K562 (cell line): Measurements from ENCODE around the gene SPOUT1. TPM values are rescaled to one million over a fixed set of nuclear protein-coding genes. Genes with fewer than 3 reads are reported as not detected.

Source experiments
- ARNT ChIP-seq, 2 experiments: fragments of 450-650 bp; IDR thresholded peaks; 2 replicates each; pipeline ENCODE4 v1.6.1; 2016; ENCODE audit warnings: mild to moderate bottlenecking in 1 of 2
- CREB3L1 ChIP-seq: fragments of 450-650 bp; IDR thresholded peaks from 2 replicates; pipeline ENCODE4 v1.6.1; 2014; ENCODE audit warnings: low read depth, mild to moderate bottlenecking, moderate library complexity, borderline replicate concordance
- GABPA ChIP-seq: fragments of 200-800 bp; sonication (Bioruptor generic); conservative IDR thresholded peaks from 2 replicates; pipeline ENCODE4 v1.6.1; 2016; ENCODE audit warnings: low read depth, missing genetic modification characterization, missing compliant biosample characterization
- GATA2 ChIP-seq: sonication (generic); formaldehyde crosslinking; IDR thresholded peaks from 2 replicates; pipeline ENCODE4 v1.4.0; 2020; ENCODE audit warnings: mild to moderate bottlenecking, missing genetic modification reagents
- HNRNPK ChIP-seq: fragments of 200-400 bp; formaldehyde crosslinking; IDR thresholded peaks from one replicate; pipeline ENCODE4 v1.6.1; 2018; ENCODE audit warnings: mild to moderate bottlenecking, low read depth, low read length; ENCODE audit not compliant: poor library complexity, severe bottlenecking
- KLF6 ChIP-seq: fragments of 250-450 bp; sonication (Bioruptor Pico); IDR thresholded peaks from 2 replicates; pipeline ENCODE4 v1.4.0; 2020; ENCODE audit warnings: mild to moderate bottlenecking, moderate library complexity, borderline replicate concordance
- MYC ChIP-seq, 2 experiments: fragments of 250-450 bp in 1 of 2; sonication (Bioruptor Pico) in 1 of 2; IDR thresholded peaks; 2 replicates each; pipeline versions ENCODE4 v1.5.1 to v1.6.1; 2012 to 2021; ENCODE audit warnings: low read depth in 2 of 2, borderline replicate concordance in 1 of 2, improper control_type of control experiment in 1 of 2, low read length in 1 of 2, mild to moderate bottlenecking in 1 of 2, moderate library complexity in 1 of 2
- NFXL1 ChIP-seq: fragments of 450-650 bp; formaldehyde crosslinking; IDR thresholded peaks from 2 replicates; pipeline ENCODE4 v1.4.0; 2021; ENCODE audit warnings: mild to moderate bottlenecking
- POLR2G ChIP-seq: fragments of 200-400 bp; formaldehyde crosslinking; IDR thresholded peaks from 2 replicates; pipeline ENCODE4 v1.6.1; 2017; ENCODE audit warnings: low read depth, mild to moderate bottlenecking, antibody characterized with exemption, low read length, moderate library complexity
- RBM34 ChIP-seq: fragments of 200-400 bp; formaldehyde crosslinking; IDR thresholded peaks from 2 replicates; pipeline ENCODE4 v1.6.1; 2018; ENCODE audit warnings: low read length, borderline replicate concordance; ENCODE audit not compliant: insufficient read depth
- SAP30 ChIP-seq: fragments of 200-600 bp; sonication (generic); IDR thresholded peaks from 2 replicates; pipeline ENCODE4 v1.6.1; 2012; ENCODE audit warnings: borderline replicate concordance, low read depth, mild to moderate bottlenecking, moderate library complexity, low read length, control low read depth, inconsistent platforms; ENCODE audit not compliant: insufficient read depth, poor library complexity, severe bottlenecking
- SIN3A ChIP-seq, 2 experiments: fragments of 150-350 bp in 1 of 2; IDR thresholded peaks; 2 replicates each; pipeline ENCODE4 v1.6.1; 2011 to 2016; ENCODE audit warnings: borderline replicate concordance in 2 of 2, low read depth in 2 of 2, low read length in 2 of 2, mild to moderate bottlenecking in 2 of 2, moderate library complexity in 2 of 2; ENCODE audit not compliant: control insufficient read depth in 1 of 2
- SPI1 ChIP-seq: IDR thresholded peaks from 2 replicates; pipeline ENCODE4 v1.6.1; 2011; ENCODE audit warnings: low read depth, low read length, control low read depth, borderline replicate concordance
- SRSF7 ChIP-seq: fragments of 200-400 bp; formaldehyde crosslinking; optimal IDR thresholded peaks from 2 replicates; pipeline ENCODE3; 2017; ENCODE audit warnings: mild to moderate bottlenecking, low read depth, low read length
- TBL1XR1 ChIP-seq, 2 experiments: IDR thresholded peaks; 2 replicates each; pipeline ENCODE4 v1.6.1; 2012; ENCODE audit warnings: improper control_type of control experiment in 2 of 2, low read length in 2 of 2, mild to moderate bottlenecking in 1 of 2
- TCF3 ChIP-seq: sonication (generic); formaldehyde crosslinking; IDR thresholded peaks from 2 replicates; pipeline ENCODE4 v1.4.0; 2020; ENCODE audit warnings: mild to moderate bottlenecking, missing genetic modification reagents
- TSC22D4 ChIP-seq: fragments of 450-650 bp; IDR thresholded peaks from 2 replicates; pipeline ENCODE4 v1.6.1; 2016; ENCODE audit warnings: missing genetic modification characterization, missing biosample characterization, control low read depth
- ZFX ChIP-seq: sonication (generic); formaldehyde crosslinking; IDR thresholded peaks from 2 replicates; pipeline ENCODE4 v1.8.0; 2022; ENCODE audit warnings: mild to moderate bottlenecking, missing genetic modification reagents, moderate library complexity
- polyA plus RNA-seq, 8 experiments: library from polyadenylated mRNA; depleted of rRNA in 4 of 8; stranded (reverse) in 5 of 8; unstranded in 3 of 8; fragments of >200 nt; fragmentation: Nextera tagmentation in 2 of 8; fragmentation: Illumina TruSeq in 1 of 8; extraction: Ambion mirVana in 2 of 8; extraction: Trizol in 1 of 8; gene quantifications; 2 replicates each; pipeline versions ENCODE4 v1.2.1 to v1.2.3, GENCODE V29; 2011 to 2014; ENCODE audit warnings: inconsistent platforms in 1 of 8, missing spikeins in 1 of 8
- total RNA-seq, 7 experiments: library from RNA; depleted of rRNA in 6 of 7; stranded (reverse); fragments of >200 nt in 6 of 7; fragmentation: Illumina TruSeq in 2 of 7; extraction: Trizol in 2 of 7; gene quantifications; 2 replicates each; pipeline versions ENCODE4 v1.2.1 to v1.2.3, GENCODE V29; 2011 to 2021; ENCODE audit warnings: low replicate concordance in 1 of 7
- TF ChIP-seq, protein P1 (sequence below): fragments of 250-450 bp; sonication (Bioruptor Pico); IDR thresholded peaks from 2 replicates; pipeline ENCODE4 v1.4.0; 2020

SPOUT1 gene
- total and polyA plus RNA-seq, 9 of the 15 experiments (the other 6 are each of a cell fraction or from before 2014, with no cell fraction given): 10.6 to 121 (median 37.4) TPM

DNA sequence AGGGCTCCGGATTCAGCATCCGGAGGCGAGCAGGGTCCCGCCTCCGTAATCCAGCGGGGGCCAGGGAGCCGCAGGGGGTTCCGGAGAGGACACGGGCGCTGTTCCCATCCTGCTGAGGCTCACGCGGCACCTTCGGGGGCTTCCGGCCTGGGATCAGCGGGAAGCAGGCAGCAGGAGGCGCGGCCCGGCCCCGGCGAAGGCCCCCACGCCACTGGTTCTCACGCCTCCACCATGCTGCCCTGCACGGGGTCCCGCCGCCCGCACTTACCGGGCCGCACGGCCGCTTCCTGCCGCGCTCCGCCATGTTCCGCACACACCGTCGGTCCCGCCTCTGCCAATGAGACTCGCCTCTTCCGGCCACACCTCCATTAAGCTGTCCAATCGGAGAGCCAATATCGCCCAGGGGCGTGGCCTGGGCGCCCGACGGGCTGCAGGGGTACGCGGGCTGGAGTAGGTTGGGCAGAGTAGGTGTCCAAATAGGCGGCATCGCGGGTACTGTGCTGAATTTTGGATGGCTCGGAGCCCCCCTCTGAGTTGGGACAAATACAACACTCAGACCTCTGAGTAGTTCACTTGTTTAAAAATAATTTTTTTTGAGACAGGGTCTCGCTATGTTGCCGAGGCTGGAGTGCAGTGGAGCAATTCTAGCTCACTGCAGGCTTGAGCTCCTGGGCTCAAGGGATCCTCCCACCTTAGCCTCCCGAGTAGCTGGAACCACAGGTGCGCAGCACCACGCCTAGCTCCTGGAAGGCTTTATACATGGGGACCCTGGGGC, at the start of gene SPOUT1 (continued):
- TF ChIP-seq, protein P1, sequence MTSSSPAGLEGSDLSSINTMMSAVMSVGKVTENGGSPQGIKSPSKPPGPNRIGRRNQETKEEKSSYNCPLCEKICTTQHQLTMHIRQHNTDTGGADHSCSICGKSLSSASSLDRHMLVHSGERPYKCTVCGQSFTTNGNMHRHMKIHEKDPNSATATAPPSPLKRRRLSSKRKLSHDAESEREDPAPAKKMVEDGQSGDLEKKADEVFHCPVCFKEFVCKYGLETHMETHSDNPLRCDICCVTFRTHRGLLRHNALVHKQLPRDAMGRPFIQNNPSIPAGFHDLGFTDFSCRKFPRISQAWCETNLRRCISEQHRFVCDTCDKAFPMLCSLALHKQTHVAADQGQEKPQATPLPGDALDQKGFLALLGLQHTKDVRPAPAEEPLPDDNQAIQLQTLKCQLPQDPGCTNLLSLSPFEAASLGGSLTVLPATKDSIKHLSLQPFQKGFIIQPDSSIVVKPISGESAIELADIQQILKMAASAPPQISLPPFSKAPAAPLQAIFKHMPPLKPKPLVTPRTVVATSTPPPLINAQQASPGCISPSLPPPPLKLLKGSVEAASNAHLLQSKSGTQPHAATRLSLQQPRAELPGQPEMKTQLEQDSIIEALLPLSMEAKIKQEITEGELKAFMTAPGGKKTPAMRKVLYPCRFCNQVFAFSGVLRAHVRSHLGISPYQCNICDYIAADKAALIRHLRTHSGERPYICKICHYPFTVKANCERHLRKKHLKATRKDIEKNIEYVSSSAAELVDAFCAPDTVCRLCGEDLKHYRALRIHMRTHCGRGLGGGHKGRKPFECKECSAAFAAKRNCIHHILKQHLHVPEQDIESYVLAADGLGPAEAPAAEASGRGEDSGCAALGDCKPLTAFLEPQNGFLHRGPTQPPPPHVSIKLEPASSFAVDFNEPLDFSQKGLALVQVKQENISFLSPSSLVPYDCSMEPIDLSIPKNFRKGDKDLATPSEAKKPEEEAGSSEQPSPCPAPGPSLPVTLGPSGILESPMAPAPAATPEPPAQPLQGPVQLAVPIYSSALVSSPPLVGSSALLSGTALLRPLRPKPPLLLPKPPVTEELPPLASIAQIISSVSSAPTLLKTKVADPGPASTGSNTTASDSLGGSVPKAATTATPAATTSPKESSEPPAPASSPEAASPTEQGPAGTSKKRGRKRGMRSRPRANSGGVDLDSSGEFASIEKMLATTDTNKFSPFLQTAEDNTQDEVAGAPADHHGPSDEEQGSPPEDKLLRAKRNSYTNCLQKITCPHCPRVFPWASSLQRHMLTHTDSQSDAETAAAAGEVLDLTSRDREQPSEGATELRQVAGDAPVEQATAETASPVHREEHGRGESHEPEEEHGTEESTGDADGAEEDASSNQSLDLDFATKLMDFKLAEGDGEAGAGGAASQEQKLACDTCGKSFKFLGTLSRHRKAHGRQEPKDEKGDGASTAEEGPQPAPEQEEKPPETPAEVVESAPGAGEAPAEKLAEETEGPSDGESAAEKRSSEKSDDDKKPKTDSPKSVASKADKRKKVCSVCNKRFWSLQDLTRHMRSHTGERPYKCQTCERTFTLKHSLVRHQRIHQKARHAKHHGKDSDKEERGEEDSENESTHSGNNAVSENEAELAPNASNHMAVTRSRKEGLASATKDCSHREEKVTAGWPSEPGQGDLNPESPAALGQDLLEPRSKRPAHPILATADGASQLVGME: no peak
- TF ChIP-seq TSC22D4: no peak
- no peak for TF ChIP-seq GATA2 (CRISPR knock-in tag)
- peak; percentile 99 for TF ChIP-seq POLR2G
- TF ChIP-seq NFXL1 (CRISPR knock-in tag): no peak
- no peak for TF ChIP-seq KLF6
- peak; percentile 92 for TF ChIP-seq SAP30
- no peak for TF ChIP-seq RBM34
- TF ChIP-seq MYC (IDR thresholded peaks at IDR 0.05; ENCODE audit: low read depth, low read length): peak; percentile 84
- TF ChIP-seq MYC (CRISPR knock-in tag; IDR thresholded peaks at IDR 0.05; ENCODE audit: borderline replicate concordance, low read depth): peak; percentile 42; the same call in 1 of the 2 replicates
- TF ChIP-seq SRSF7: no peak
- no peak for TF ChIP-seq TBL1XR1 (IDR thresholded peaks at IDR 0.05; ENCODE audit: low read length in 2 of 2)
- no peak for TF ChIP-seq ARNT (IDR thresholded peaks at IDR 0.05)
- peak; percentile 71 to 91; a peak in 3 of 4 replicates for TF ChIP-seq SIN3A (IDR thresholded peaks at IDR 0.05; ENCODE audit: borderline replicate concordance in 2 of 2, control insufficient read depth in 1 of 2, low read depth in 2 of 2, low read length in 2 of 2)
- TF ChIP-seq CREB3L1: no peak
- TF ChIP-seq GABPA (tag): peak; percentile 88
- peak; percentile 64 for TF ChIP-seq ZFX (CRISPR knock-in tag)
- TF ChIP-seq TCF3: no peak
- TF ChIP-seq HNRNPK: no peak
- 0 out of 2 replicates have a peak, but pooled peaks have one; percentile 23 for TF ChIP-seq SPI1
